HG03196 (cell line): ENCODE results near the gene FANCE.

Experiments used
- ATAC-seq: cut with Tn5 transposase; IDR thresholded peaks from one replicate; pipeline ENCODE4 v1.9.1; 2021; ENCODE audit not compliant: unreplicated experiment

FANCE gene

DNA sequence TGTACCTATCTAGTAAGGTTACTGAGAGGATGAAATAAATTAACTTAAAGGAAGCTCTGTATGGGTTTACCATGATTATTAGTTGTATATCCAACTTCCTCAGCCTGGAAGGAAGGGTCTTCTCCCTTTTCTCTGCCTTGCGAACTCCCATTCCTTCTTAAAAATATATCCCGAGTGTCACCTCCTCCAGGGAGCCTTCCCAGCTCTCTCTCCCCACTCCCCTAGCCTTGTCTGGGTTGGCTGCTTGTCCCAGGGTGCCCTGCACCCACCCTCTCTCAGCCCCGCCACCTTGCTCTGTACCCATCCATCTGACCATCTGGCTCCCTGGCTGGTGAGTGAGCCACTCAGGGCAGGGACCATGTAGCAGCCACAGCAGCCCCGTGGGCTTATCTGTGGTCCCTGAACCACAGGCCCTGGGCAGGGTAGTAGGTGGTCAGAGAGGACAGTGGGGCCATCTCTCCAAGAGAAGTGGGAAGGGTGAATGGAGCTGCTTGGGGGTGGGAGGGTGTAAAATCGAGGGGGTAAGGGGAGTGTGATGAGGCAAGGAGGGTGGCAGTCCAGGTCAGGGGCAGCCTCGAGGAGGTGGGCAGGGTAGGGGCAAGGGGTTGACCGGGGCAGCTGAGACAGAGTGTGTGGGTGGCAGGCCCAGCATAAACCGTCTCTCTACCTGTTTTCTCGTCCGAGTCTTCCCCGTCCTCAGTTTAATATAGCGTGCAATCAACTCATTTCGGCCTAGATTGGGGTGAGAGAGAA is 31.9 kb downstream of the FANCE start:
- no peak for ATAC-seq

DNA sequence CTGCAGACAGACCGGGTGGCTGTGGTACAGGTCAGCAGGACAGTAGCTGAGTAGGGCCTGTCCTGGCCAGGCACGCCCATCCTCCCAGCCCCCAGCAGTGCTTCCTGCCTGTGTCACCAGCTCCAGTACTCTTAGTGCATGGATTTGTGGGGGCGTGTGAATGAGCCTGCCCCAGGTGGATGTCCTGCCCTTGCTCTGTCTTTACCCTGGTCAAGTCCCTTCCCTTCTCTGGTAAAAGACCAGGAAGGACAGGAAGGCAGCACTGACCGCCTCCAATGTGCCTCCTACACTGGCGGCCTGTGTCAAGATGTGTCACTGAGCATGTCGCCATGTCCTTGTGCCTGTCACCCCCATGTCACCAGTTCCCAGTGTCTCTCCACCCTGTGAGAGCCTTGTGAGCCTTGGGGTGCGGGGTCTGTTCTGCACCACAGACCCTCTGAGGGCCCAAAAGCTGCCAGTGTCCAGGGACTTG is 32.8 kb downstream of the FANCE start:
- no peak for ATAC-seq

DNA sequence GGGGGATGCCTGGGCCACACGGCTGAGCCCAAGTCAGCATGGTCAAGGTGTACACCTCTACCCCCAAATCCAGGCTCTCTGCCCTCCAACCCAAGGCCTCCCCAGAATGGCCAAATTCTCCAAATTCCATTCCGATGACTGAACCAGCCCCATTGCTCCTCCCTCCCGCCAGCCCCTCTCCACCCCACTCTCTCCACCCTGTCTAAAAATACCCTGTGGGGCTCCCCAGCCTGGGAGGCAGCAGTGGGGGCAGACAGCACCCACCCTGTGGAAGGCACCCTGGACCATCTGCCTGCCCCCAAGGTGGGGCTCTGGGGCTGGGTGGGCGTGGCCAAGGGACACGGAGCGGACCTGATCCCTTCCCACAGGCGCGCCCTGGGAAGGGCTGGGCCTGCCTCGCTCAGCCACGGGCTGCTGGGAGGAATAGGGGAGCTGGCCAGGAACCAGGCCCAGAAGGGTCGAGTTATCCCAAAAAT is 33.3 kb downstream of the FANCE start:
- ATAC-seq = no peak

GRCh38 chr6:35486005-35486925 is 34.1 kb downstream of the FANCE start:
- no peak for ATAC-seq

GRCh38 chr6:35487658-35488516 is 35.7 kb downstream of the FANCE start:
- ATAC-seq = no peak

GRCh38 chr6:35488517-35488862 is 36.4 kb downstream of the FANCE start:
- ATAC-seq = no peak

GRCh38 chr6:35489066-35489465 is 36.9 kb downstream of the FANCE start:
- no peak for ATAC-seq

- no peak for ATAC-seq
Measured at GRCh38 chr6:35489995-35490791, 38.1 kb downstream of the FANCE start.

DNA sequence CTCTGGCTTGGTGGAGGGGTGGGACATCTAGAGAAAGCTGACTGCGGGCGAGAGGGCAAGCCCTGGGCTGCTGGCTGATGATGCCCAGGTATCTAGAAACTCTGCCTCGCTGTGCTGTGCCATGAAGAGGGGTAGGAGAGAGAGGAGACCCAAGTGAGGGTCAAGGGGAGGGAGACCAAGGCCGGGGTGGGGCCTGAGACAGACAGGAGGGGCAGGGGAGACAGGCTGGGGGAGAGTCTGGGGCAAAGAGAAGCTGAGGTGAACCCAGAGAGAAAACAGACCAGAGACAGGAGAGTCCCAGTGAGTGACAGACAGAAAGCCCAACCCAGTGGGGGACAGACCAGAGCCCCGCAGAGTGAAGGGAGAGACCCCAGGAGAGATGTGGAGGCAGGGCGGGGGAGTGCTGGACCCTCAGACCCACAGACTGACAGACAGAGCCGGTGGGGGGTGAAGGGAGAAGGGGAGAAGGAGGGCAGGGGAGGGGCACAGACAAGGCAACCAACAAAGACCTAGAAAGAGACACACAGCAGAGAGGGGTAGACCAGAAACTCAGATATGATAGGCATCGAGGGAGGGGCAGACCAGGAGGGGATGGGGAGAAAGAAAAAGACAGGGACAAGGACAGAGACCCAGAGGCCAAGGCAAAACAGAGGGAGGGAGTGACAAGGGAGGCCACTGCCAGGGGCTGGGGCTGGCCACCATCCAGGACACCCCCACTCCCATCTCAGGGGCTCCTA is 38.9 kb downstream of the FANCE start:
- no peak for ATAC-seq

DNA sequence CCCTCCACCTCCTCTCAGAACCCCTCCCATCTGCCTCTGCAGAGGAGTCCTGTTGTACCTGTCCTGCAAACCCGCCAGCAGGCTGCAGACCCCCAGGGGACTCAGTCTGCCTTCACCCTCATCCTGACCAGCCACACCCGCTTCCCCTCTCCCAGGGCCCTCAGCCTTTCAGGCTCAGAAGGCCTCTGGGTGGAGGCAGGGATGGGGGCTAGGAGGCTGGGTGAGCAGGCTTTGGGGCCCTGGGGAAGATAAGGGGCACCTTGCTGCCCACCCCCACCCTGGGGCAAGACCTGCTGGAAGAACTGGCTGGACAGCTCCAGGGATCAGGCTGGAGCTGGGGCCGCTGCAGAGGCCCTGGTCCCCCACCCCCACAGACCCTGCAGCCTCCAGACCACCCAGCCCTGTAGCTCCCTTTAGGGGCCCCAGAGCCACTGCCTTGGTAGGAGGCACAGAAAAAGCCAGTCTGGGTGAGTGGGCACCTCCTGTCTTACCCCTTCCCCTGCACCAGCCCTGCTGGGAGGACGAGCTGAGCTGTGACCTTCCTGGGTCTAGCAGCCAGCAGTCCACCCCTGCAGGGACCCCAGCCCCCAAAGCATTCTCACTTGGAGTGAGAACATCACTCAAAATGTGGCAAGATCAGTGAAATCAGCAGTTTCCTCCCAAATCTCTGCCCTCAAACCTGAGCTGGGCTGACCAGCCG is 39.6 kb downstream of the FANCE start:
- no peak for ATAC-seq

DNA sequence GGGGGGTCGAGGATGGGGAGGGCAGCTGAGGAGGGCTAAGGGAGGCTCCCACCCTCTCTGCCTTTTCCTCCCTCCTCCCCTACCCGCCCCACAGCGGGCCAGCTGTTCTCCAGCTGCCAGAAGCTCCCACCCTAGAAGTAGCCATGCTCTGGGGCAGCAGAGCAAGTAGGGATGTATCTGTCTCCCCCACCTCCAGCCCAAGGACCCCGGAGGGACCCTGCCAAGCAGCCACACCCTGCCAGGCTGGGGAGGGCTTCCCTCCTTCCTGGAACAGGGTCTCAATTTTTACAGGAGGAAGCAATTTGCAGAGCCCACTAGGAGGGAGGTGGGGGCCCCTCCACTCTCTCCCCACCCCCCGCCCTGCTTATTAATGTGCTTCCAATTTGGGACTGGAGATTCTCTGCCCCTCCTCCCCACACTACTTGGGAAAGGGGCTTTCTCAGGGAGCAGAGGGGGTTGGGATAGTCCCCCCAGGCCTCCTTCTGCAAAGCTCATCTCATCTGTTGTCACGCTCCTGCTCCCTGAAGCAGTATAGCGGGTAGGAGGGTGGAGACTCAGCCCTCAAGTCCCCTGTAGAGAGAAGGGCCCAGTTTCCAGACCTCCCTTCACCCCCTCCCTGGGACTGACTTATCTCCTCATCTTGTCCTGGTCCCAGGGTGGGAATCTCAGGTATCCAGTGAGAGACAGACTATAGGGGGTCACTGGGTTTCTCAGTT is 40.3 kb downstream of the FANCE start:
- no peak for ATAC-seq

GRCh38 chr6:35492974-35493284 is 40.8 kb downstream of the FANCE start:
- ATAC-seq = no peak

DNA sequence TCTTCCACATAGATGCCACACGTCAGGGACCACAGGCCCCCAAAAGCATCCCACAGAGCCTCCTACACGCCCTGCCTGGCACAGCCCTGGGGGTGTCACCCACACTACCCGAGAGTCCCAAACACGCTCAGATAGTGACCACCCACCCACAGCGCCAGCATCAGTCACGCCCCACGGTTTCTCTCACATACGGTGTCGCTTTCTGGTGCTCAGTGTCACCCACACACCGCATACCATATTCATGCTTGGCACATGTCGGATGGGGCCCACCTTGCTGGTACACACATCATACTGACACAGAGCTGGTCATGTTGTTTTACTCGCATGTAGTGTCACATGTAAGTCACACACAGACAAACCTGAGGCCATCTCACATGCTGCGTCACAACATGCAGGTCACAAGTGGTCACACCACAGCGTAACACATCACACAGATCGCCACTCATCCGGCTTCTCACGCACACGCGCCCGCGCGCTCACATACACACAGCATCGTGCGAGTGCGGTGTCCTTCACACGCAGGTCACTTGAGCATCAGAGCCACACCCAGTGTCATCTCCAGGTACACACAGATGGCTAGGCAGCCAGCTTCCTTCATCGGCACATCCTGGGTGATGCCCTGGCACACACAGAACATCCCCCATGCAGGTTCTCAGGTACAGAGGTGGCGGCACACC is 41.3 kb downstream of the FANCE start:
- no peak for ATAC-seq

GRCh38 chr6:35494161-35494563 is 42.0 kb downstream of the FANCE start:
- ATAC-seq = no peak

DNA sequence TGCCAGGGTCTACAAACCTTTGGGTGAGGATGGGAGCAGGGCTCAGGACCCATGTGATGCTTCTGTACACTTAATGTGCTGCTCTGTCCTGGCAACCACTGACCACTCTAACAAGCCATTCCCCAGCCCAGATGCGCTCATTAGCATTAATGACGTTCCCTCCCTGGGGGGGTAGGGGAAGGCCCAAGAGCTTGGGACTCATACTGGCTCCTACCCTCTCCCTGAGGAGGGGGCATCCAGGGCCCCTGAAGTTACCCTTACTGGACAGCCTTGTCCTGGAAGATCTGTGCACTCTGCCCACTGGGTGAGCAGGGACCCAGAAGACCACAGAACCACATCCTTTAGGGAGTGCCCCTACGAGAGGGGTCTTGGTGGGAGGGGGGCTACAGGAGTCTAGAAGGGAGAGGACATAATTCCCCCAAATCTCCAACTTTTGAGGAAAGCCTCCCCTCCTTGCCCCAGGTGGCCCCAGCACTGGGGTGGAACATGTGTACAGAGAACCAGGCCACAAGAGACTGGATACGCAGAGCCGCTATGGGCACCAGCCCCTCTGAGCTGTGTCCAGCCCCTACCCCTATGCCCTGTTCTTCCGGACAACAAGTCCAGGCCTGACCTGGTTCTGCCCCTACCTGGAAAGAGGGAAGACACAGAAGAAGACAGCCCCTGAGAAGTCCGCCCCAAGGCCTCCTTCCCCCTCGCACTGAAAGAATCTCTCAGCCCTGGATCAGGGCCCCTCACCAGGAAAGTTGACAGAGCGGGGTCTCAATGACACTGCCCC is 43.3 kb downstream of the FANCE start:
- ATAC-seq = no peak

DNA sequence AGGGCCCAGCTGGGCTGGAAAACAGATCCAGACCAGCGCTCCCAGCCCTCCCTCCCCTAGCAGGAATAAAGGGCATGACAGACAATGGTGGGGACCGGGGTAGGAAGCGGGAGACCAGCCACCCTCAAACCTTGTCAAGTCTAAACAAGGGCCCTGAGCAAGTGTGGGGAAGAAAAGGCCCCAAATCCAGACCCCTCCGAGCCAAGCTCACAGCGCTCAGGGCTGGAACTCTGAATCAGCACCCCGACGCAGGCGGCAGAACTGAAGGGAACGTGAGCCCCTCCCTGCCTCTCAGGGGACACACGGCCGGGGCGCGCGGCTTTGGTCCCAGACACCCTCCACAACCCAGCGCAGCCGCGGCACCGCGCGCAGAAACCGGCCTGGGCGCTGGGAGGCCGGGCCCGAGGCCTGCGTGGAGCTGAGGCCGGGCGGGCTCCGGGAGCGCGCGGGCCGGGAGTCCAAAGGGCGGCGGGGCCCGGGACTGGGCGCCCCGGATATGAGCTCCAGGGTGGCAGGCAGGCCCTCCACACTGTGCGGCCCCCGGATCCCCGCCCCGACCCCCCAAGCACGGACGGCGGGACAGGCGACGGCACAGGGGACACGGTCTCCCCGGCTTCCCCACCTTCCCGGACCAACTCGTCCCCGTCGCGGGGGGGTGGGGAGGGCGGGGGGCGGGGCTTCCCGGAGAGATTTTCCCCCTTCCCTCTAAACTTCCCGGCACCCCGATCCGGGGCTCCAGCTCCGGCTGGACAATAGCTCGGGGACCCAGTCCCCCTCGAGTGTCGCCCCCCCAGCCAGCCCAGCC is 44.1 kb downstream of the FANCE start:
- no peak for ATAC-seq
